HG03571 (cell line): Measurements from ENCODE around the gene TAS2R38.
"Not testable (repeated sequence)": the region's sequence is repeated elsewhere in the genome, so short reads cannot be mapped to it uniquely, and the experiment has no call there.

Experiments used
- ATAC-seq: cut with Tn5 transposase; IDR thresholded peaks from one replicate; pipeline ENCODE4 v1.9.1; 2021; ENCODE audit not compliant: unreplicated experiment

The TAS2R38 gene

GRCh38 chr7:141973673-141974072 is at the start of gene TAS2R38:
Gene TAS2R38 (minus strand): TSS chr7:141973773. CDS start chr7:141973689, 84 bp downstream.
- no peak for ATAC-seq

- no peak for ATAC-seq
These were observed 44.6 kb upstream of the TAS2R38 start for GRCh38 chr7:142018154-142018553.

DNA sequence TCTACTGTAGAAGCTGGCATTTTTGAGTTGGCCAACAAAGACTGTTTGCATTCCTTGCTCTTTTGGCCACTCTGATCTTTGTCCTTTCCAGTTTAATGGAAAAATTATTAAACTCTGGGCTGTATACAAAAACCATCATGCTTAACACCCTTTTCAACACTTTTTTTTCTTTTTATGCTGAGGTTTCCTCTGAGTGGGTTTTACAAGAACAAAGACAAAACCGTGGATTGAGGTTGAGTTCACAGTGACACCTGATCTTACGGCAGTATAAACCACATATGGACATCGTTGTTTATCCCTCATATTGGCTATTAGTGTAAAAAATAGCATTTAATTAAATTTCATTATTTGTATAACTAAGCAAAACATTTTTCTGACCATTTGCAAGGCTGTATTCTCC is 43.9 kb upstream of the TAS2R38 start:
- no peak for ATAC-seq

DNA sequence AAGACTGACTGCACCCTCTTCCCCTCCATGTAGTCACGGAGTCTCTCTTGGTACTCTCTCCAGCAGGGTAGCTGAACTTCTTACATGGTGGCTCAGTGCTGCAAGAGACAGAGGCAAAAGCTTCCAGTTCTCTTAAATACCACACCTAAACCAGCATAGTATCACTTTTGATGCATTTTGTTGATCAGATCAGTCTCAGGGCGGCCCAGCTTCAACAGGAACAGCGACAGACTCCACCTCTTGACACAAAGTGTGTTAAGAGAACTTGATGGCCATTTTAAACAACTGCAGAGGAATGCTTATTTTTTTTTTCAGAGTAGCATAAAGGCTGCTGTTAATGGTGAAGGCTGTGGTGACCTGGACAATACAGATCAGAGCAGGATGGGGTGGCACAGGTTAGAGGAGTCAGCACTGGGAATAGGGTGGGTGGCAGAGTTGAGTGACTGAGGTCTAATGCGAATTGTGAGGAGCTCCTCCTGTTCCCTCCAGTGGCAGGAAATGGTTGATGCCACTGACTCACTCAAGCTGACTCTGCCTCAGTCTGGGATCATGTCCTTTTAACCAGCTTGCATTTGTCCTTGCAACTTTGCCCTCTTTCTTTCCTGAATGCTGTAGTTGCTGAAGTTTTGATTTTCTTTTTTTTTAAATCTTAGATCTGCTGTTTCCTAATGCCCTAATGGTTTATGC is 39.4 kb upstream of the TAS2R38 start:
- ATAC-seq, result no peak

DNA sequence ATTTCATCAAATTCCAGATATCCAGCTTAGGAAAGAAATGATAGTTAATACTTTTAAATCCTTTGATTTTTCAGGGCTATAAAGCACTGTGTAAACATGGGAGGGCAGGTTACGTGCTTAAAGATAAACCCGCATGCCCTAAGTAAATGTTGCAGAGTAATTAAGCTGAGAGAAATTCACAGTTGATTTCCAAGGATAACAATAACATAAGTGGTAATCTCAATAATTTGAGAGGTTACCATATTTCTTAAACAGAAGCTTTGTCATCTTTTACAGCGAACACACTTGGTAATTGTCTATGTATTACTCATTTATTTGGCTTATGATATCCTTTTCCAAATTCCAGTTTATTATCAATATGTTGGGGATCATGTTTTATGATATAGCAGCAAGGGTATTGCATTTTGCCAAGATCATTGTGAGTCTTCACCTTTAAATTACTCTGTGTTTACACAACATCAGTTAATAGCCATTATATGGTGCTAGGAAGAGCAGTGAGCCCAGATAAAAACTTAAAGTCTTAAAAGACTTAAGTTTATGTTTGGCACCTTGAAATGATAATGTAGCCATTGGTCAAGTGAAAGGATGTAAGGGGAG is 37.5 kb upstream of the TAS2R38 start:
- no peak for ATAC-seq

DNA sequence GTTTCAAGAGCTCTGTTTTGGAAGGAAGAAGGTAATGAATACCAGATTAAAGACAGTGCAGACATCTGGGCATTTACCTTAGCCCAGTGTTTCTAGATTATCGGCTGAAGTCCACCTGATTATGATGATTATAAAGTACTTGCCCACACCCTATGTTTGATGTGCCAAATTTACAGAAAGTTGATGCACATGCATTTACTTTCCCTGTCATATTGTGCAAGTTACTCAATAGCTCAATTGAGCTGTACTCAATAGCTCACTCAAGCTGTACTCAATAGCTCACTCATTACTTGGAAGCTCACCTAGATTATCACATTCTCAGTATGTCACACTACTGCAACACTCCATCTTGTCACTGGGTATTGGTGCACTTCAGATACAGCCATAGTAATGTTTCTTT is 35.6 kb upstream of the TAS2R38 start:
- no peak for ATAC-seq

DNA sequence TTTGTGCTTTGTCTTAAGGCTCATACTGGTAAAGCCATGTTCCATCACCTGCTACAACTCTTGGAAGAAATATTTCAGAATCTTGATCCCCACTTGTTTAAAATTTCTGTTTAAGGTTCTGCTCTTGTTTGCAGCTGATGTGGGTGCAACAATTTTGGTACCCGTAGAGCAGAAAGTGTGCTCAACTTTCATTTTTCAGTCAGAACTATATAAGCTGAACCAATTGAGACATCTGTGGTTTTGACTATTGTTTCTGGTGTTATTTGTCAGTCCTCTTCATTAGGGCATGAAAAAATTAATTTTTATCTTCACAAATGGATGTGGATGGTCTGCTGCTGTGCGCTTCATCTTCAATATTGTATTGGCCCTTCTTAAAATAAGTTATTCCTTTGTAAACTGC is 33.0 kb upstream of the TAS2R38 start:
- ATAC-seq, result no peak

DNA sequence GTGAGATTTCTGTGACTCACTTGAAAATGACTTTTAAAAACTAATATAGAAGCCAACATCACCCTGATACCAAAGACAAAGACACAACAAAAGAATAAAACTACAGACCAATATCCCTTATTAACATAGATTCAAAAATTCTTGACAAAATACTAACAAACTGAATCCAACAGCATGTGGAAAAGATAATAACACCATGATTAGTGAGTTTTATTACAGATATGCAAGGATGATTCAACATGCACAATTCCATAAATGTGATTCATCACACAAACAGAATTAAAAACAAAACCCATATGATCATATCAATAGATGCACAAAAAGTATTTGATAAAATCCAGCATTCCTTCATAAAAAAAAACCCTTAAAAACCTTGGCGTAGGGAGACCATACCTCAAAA is 28.6 kb upstream of the TAS2R38 start:
- no peak for ATAC-seq

- no peak for ATAC-seq
These were observed 27.7 kb upstream of the TAS2R38 start for GRCh38 chr7:142001163-142001874.

DNA sequence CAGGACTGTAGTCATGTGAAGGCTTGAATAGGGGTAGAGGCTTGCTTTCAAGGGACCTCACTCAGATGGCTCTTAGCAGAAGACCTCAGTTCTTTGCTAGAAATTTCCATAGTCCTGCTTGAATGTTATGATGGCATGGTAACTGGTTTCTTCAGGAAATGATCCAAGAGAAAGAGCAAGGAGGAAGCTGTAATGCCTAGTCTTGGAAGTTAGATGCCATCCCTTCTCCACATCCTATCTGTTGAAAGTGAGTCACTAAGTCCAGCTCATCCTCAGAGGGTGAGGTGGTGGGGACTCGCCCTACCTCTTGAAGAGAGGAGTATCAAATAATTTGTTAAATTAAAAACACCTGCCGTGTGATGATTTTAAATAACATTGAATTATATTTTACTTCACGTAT is 26.7 kb upstream of the TAS2R38 start:
- ATAC-seq, result no peak

DNA sequence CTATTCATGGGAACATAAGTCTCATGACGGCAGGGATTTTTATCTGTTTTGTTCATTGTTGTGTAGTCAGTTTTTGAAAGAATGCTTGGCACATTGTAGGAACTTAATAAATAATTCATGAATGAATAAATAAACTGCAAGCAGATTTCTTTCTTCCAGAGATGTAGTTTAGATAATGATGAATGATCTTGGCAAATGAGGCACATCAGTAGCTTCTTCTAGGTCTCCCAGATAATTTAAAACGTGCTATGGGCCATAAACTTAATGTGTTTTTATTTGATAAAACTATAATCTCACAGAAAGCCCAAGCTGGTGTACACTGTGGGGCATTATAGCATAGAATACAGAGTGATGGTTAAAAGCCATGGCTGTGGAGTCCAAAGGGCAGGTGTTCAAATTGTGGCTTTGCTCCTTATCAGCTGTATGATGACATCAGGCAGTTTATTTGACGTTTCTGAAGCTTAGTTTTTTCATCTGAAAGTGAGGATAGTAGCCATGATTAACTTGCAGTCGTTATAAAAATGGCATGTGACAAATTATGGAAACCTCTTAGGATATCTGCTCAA is 25.6 kb upstream of the TAS2R38 start:
- ATAC-seq, result no peak

GRCh38 chr7:141993354-141993753 is 19.8 kb upstream of the TAS2R38 start:
- ATAC-seq, result no peak

GRCh38 chr7:141992688-141993087 is 19.1 kb upstream of the TAS2R38 start:
- ATAC-seq, result no peak

GRCh38 chr7:141992156-141992555 is 18.6 kb upstream of the TAS2R38 start:
- no peak for ATAC-seq

GRCh38 chr7:141991140-141991539 is 17.6 kb upstream of the TAS2R38 start:
- ATAC-seq, result no peak

- no peak for ATAC-seq
These were observed 16.6 kb upstream of the TAS2R38 start for GRCh38 chr7:141990011-141990725.

DNA sequence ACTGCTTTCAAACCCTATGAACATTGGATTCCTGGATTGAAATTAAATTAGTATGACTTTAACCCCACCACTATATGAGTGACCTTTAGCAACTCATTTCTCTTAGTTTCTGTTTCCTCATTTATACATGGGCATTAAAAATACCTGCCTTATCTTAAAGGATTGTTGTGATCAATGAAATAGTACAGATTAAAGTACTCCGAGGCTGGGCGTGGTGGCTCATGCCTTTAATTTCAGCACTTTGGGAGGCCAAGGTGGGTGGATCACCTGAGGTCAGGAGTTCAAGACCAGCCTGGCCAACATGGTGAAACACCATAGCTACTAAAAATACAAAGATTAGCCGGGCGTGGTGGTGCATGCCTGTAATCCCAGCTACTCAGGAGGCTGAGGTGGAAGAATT is 14.2 kb upstream of the TAS2R38 start:
- not testable (repeated sequence) for ATAC-seq

GRCh38 chr7:141986923-141987322 is 13.3 kb upstream of the TAS2R38 start:
- ATAC-seq, result no peak

GRCh38 chr7:141985926-141986325 is 12.4 kb upstream of the TAS2R38 start:
- ATAC-seq, result not testable (repeated sequence)

GRCh38 chr7:141979568-141979967 is 6.0 kb upstream of the TAS2R38 start:
- ATAC-seq, result no peak

GRCh38 chr7:141978351-141978750 is 4.8 kb upstream of the TAS2R38 start:
- ATAC-seq, result no peak
